ENCODE measurements around the gene SAAL1. TPM values are rescaled to one million over a fixed set of nuclear protein-coding genes. Genes with fewer than 3 reads are reported as not detected.

The SAAL1 gene
- total RNA-seq, 1 experiment from 2014 or later: 32.1 TPM

DNA sequence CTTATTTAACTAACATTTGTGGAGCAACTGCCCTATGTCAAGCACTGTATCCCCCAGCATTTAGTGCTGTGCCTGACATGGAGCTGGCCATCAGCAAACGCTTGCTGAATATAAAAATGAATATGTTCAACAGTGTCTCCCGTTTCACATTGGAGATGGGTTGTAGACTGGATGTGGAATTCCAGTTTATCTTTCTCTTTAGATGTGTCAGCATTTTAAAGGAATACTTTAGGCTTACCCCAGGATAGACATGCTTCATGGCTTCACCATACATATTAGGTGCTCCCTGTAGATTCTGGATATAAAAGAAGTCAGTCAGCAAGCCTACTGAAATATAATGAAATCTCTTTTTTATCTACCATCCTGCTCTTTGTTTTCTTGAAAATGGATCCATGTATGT lies 38.5 kb downstream of the SAAL1 start:
- no peaks in the 10 kb centered on the region for H3K27me3 ChIP-seq (ENCODE audit: insufficient read depth, low read depth)
- no peaks in the 10 kb centered on the region for H3F3A ChIP-seq (ENCODE audit: insufficient read depth, low read depth)
- ChIA-PET POLR2A (ENCODE audit: unreplicated experiment) (no interaction called here), CTCF (no interaction called here)
- no peak overlapping the region for H3K4me3 ChIP-seq
- H3K4me1 ChIP-seq (replicated peaks; ENCODE audit: insufficient read depth): no peaks in the 10 kb centered on the region
- BruUV-seq (replicated peaks): no TSS peak
- no peak overlapping the region for H3K4me2 ChIP-seq
- intact Hi-C loops (cut with micrococcal nuclease; ENCODE audit: unreplicated experiment): no loop called here
- no peaks in the 10 kb centered on the region for H3K9me2 ChIP-seq (ENCODE audit: insufficient read depth)
- no peaks in the 10 kb centered on the region for H3K36me3 ChIP-seq (ENCODE audit: low read depth)
- DNase-seq: no peak
- H3K9me3 ChIP-seq (ENCODE audit: insufficient read depth, low read depth): no peaks in the 10 kb centered on the region
- no peaks in the 10 kb centered on the region for H3K79me2 ChIP-seq (ENCODE audit: low read depth)
- H4K20me1 ChIP-seq (ENCODE audit: insufficient read depth): no peaks in the 10 kb centered on the region
- H2AFZ ChIP-seq: no peak overlapping the region
- H3K27ac ChIP-seq: no peak overlapping the region
- TF ChIP-seq EZH2 (IDR thresholded peaks at IDR 0.05; ENCODE audit: low read depth): no peak
- TF ChIP-seq, protein P1, sequence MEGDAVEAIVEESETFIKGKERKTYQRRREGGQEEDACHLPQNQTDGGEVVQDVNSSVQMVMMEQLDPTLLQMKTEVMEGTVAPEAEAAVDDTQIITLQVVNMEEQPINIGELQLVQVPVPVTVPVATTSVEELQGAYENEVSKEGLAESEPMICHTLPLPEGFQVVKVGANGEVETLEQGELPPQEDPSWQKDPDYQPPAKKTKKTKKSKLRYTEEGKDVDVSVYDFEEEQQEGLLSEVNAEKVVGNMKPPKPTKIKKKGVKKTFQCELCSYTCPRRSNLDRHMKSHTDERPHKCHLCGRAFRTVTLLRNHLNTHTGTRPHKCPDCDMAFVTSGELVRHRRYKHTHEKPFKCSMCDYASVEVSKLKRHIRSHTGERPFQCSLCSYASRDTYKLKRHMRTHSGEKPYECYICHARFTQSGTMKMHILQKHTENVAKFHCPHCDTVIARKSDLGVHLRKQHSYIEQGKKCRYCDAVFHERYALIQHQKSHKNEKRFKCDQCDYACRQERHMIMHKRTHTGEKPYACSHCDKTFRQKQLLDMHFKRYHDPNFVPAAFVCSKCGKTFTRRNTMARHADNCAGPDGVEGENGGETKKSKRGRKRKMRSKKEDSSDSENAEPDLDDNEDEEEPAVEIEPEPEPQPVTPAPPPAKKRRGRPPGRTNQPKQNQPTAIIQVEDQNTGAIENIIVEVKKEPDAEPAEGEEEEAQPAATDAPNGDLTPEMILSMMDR (conservative IDR thresholded peaks at IDR 0.05): no peak

DNA sequence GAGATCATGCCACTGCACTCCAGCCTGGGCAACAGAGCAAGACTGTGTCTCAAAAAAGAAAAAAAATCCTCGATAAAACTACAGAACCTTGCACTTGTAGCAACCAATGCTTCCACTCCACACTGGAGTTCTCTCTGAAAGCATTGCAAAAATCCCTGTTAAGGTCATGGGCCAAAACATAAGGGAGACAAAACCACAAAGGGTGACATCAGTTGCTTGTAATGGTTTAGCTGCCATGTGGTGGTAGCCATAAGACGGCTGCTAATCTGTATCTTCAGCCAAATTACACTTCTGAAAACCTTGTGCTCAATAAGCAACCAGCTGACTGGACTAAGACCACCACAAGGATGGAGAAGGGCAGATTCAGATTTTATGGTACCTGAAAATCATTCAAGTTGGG lies 39.3 kb downstream of the SAAL1 start:
- Histone ChIP-seq H2AFZ (no peak overlapping the region), H3K4me2 (no peak overlapping the region), H3K27ac (no peak overlapping the region), H3K4me3 (no peak overlapping the region), H3K9me2 (ENCODE audit: insufficient read depth) (no peaks in the 10 kb centered on the region), H3K27me3 (ENCODE audit: insufficient read depth, low read depth) (no peaks in the 10 kb centered on the region), H3K4me1 (replicated peaks; ENCODE audit: insufficient read depth) (no peaks in the 10 kb centered on the region), H3K36me3 (ENCODE audit: low read depth) (no peaks in the 10 kb centered on the region), H3K79me2 (ENCODE audit: low read depth) (no peaks in the 10 kb centered on the region), H4K20me1 (ENCODE audit: insufficient read depth) (no peaks in the 10 kb centered on the region), H3F3A (ENCODE audit: insufficient read depth, low read depth) (no peaks in the 10 kb centered on the region), H3K9me3 (ENCODE audit: insufficient read depth, low read depth) (no peaks in the 10 kb centered on the region)
- CTCF ChIA-PET: no interaction called here
- POLR2A ChIA-PET (ENCODE audit: unreplicated experiment): no interaction called here
- BruUV-seq (replicated peaks): no TSS peak
- no peak for TF ChIP-seq EZH2 (IDR thresholded peaks at IDR 0.05; ENCODE audit: low read depth)
- TF ChIP-seq, protein P1 (conservative IDR thresholded peaks at IDR 0.05): no peak
- intact Hi-C loops (cut with micrococcal nuclease; ENCODE audit: unreplicated experiment): no loop called here
- no peak for DNase-seq

DNA sequence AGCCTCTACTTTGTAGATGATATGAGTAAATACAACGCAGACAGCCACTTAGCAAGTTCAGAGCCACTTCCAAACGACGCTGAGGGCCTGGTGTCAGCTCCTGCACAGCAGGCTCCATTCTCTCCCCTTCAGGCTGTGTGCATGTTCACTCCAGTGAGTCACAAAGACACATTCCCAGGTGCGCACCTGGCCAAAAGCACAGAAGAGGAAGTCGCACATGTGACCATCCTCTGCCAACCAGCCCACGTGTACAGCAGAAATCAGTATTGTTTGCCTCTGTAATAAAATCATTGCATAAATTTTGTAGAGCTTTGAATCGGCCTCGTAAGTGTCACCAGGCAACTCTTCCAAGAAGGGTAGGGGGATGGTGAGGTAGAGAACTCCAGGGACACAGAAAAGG lies 40.3 kb downstream of the SAAL1 start:
- BruUV-seq (replicated peaks): no TSS peak
- Histone ChIP-seq H4K20me1 (ENCODE audit: insufficient read depth) (no peaks in the 10 kb centered on the region), H2AFZ (no peak overlapping the region), H3K4me2 (no peak overlapping the region), H3K27ac (no peak overlapping the region), H3F3A (ENCODE audit: insufficient read depth, low read depth) (no peaks in the 10 kb centered on the region), H3K4me1 (replicated peaks; ENCODE audit: insufficient read depth) (no peaks in the 10 kb centered on the region), H3K4me3 (no peak overlapping the region), H3K9me3 (ENCODE audit: insufficient read depth, low read depth) (no peaks in the 10 kb centered on the region), H3K27me3 (ENCODE audit: insufficient read depth, low read depth) (no peaks in the 10 kb centered on the region), H3K9me2 (ENCODE audit: insufficient read depth) (no peaks in the 10 kb centered on the region), H3K79me2 (ENCODE audit: low read depth) (no peaks in the 10 kb centered on the region), H3K36me3 (ENCODE audit: low read depth) (no peaks in the 10 kb centered on the region)
- ChIA-PET POLR2A (ENCODE audit: unreplicated experiment) (no interaction called here), CTCF (no interaction called here)
- intact Hi-C loops (cut with micrococcal nuclease; ENCODE audit: unreplicated experiment): no loop called here
- no peak for DNase-seq
- TF ChIP-seq, protein P1 (conservative IDR thresholded peaks at IDR 0.05): no peak
- no peak for TF ChIP-seq EZH2 (IDR thresholded peaks at IDR 0.05; ENCODE audit: low read depth)

All from PC-9 (cell line).